Parietal lobe (tissue), 2 donors: Measurements from ENCODE around the gene F8A3. TPM values are rescaled to one million over a fixed set of nuclear protein-coding genes. Genes with fewer than 3 reads are reported as not detected.

ENCODE experiments used
- small RNA-seq: library from RNA; depleted of rRNA; stranded (forward); fragments of <200 nt; gene quantifications from one replicate; pipeline ENCODE3, GENCODE V24; 2014; ENCODE audit warnings: low replicate concordance
- total RNA-seq: library from RNA; depleted of rRNA; stranded (reverse); fragments of >200 nt; gene quantifications from one replicate; pipeline ENCODE4 v1.2.3, GENCODE V29; 2014

F8A3 gene
- 1.9 TPM for total RNA-seq

DNA sequence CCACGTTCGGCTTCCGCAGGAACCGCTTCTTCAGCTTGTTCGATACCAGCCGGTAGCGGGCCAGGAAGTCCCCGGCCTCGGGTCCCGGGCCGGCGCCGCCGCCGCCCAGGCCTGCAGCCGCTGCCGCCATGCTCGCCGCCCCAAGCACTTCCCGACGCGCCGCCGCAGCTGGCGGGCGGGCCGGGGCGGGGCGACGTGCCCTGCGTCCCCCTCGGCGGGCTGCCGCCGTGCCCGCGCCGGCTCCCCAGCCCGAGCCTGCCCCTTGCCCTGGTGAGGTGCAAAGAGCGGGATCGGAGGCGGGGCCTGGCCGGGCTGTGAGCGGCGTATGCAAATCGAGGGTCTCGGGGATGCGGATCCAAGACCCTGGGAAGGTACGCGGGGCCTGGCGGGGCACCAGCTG lies at the start of gene F8A3:
F8A3 (minus strand) TSS at position 150 of the 400 bp plus-strand sequence; CDS start at position 130, 20 bp downstream.

Small RNA genes within 50 kb of the gene (small RNA-seq; reads per million reads assigned to genes)
- not detected for gene MIR1184-3

Other genes with a start within 250 kb of the F8A3 start
- 75.1 TPM for gene VBP1, start 242.2 kb downstream of the F8A3 start, total RNA-seq
- 27.2 TPM for gene RAB39B, start 194.1 kb downstream of the F8A3 start, total RNA-seq
- gene CLIC2, start 124.0 kb downstream of the F8A3 start, total RNA-seq, result 3.8 TPM
- gene F8A2, start 76.5 kb downstream of the F8A3 start, total RNA-seq, result not detected
- 4.7 TPM for gene SPRY3, start 154.0 kb upstream of the F8A3 start, total RNA-seq
- 44.4 TPM for gene TMLHE, start 154.3 kb upstream of the F8A3 start, total RNA-seq